Measurements from ENCODE around the gene WFS1.
A peak's percentile ranks its signal among the peaks of the same experiment; 100 is the strongest.

WFS1 gene

GRCh38 chr4:6273661-6273990 lies 4.0 kb downstream of the WFS1 start:
- H3K4me3 ChIP-seq (ENCODE audit: low read depth, low read length) = peak overlapping the region; percentile 15; the same call in 1 of the 2 replicates
- CTCF ChIA-PET = interaction anchor here (1.6 to 35.9 kb wide), 2 partner anchors 23 to 52 kb away, joined by 8 to 1359 read pairs; no protein-coding TSS in a partner anchor
- POLR2A ChIA-PET = no interaction called here
- TF ChIP-seq, protein P1, sequence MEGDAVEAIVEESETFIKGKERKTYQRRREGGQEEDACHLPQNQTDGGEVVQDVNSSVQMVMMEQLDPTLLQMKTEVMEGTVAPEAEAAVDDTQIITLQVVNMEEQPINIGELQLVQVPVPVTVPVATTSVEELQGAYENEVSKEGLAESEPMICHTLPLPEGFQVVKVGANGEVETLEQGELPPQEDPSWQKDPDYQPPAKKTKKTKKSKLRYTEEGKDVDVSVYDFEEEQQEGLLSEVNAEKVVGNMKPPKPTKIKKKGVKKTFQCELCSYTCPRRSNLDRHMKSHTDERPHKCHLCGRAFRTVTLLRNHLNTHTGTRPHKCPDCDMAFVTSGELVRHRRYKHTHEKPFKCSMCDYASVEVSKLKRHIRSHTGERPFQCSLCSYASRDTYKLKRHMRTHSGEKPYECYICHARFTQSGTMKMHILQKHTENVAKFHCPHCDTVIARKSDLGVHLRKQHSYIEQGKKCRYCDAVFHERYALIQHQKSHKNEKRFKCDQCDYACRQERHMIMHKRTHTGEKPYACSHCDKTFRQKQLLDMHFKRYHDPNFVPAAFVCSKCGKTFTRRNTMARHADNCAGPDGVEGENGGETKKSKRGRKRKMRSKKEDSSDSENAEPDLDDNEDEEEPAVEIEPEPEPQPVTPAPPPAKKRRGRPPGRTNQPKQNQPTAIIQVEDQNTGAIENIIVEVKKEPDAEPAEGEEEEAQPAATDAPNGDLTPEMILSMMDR (IDR thresholded peaks at IDR 0.05; ENCODE audit: insufficient read depth, low read length, missing control alignments) = no peak
- no peak for DNase-seq (ENCODE audit: low read depth, low spot score)

- ChIA-PET CTCF (interaction anchor here (1.3 to 35.9 kb wide), 2 partner anchors 24 to 50 kb away, joined by 4 to 1359 read pairs; no protein-coding TSS in a partner anchor), POLR2A (no interaction called here)
- H3K4me3 ChIP-seq (ENCODE audit: low read depth, low read length) = no peak overlapping the region
- DNase-seq (ENCODE audit: low read depth, low spot score) = no peak
- TF ChIP-seq, protein P1 (IDR thresholded peaks at IDR 0.05; ENCODE audit: insufficient read depth, low read length, missing control alignments) = no peak
These were observed 5.7 kb downstream of the WFS1 start for GRCh38 chr4:6275351-6275750.

- TF ChIP-seq, protein P1 (IDR thresholded peaks at IDR 0.05; ENCODE audit: insufficient read depth, low read length, missing control alignments) = no peak
- CTCF ChIA-PET = interaction anchor here (1.6 to 35.9 kb wide), 3 partner anchors 12 to 49 kb away, joined by 6 to 1359 read pairs (median 6); no protein-coding TSS in a partner anchor
- DNase-seq (ENCODE audit: low read depth, low spot score) = no peak
- H3K4me3 ChIP-seq (ENCODE audit: low read depth, low read length) = no peak overlapping the region
- POLR2A ChIA-PET = no interaction called here
These were observed 6.5 kb downstream of the WFS1 start for GRCh38 chr4:6275898-6276806.

- DNase-seq (ENCODE audit: low read depth, low spot score) = no peak
- POLR2A ChIA-PET = no interaction called here
- TF ChIP-seq, protein P1 (IDR thresholded peaks at IDR 0.05; ENCODE audit: insufficient read depth, low read length, missing control alignments) = no peak
- H3K4me3 ChIP-seq (ENCODE audit: low read depth, low read length) = no peak overlapping the region
- CTCF ChIA-PET = interaction anchor here (1.6 to 35.9 kb wide), 3 partner anchors 13 to 48 kb away, joined by 6 to 1359 read pairs (median 6); no protein-coding TSS in a partner anchor
These were observed 7.6 kb downstream of the WFS1 start for GRCh38 chr4:6277139-6277802.

- ChIA-PET POLR2A (no interaction called here), CTCF (interaction anchor here (1.0 to 35.9 kb wide), 5 partner anchors 14 to 49 kb away, joined by 3 to 1359 read pairs (median 6); no protein-coding TSS in a partner anchor)
- H3K4me3 ChIP-seq (ENCODE audit: low read depth, low read length) = no peak overlapping the region
- TF ChIP-seq, protein P1 (IDR thresholded peaks at IDR 0.05; ENCODE audit: insufficient read depth, low read length, missing control alignments) = no peak
- DNase-seq (ENCODE audit: low read depth, low spot score) = no peak
These were observed 8.5 kb downstream of the WFS1 start for GRCh38 chr4:6277935-6278800.

All from AG04449 (cell line).